Activated CD4-positive, CD25-positive, alpha-beta regulatory T cell (primary cell): ENCODE measurements around the gene ST6GALNAC1.
"Not testable (repeated sequence)": the region's sequence is repeated elsewhere in the genome, so short reads cannot be mapped to it uniquely, and the experiment has no call there.

Experiments
- DNase-seq, 4 experiments: peaks; one replicate each; lab custom pipeline; 2025; lab: John Stamatoyannopoulos, UW

ST6GALNAC1 gene

DNA sequence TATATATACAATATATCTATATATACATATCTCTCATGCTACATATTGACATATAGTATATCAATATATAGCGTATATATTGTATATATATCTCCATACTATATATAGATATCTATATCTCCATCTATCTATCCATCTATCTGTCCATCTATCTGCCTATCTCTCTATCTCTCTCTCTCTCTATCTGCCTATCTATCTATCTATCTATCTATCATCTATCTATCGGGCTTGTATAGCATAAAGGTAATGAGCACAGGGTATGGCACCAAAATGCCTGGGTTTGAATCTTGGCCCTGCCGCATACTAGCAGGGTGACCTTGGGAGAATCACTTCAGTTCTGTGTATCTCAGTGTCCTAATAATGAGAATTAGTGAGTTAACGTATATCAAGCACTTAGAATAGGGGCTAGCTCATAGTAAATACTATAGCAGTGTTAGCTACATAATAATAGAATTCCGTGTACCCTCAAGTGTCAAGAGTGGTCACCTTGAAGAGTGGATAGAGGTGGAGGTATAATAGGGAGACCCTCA, 1.5 kb downstream of the ST6GALNAC1 start:
- no peak for DNase-seq

DNA sequence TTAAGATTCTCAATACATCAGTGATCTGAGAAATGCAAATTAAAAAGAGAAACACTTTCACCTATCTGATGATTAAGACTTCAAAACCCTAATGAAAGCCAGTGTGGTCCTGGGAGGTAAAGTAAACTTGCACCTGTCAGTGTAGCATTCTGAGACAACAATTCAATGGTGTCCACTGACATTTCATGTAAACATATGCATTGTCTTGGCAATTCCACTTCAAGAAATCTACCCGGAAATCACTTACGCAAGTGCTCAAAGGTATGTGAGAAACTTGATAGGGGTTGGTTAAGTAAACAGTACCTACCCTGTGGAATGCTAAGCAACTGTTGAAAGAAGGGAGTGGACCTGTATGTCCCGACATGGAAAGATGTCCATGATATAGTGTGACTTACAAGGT, 2.1 kb downstream of the ST6GALNAC1 start:
- no peak for DNase-seq

DNA sequence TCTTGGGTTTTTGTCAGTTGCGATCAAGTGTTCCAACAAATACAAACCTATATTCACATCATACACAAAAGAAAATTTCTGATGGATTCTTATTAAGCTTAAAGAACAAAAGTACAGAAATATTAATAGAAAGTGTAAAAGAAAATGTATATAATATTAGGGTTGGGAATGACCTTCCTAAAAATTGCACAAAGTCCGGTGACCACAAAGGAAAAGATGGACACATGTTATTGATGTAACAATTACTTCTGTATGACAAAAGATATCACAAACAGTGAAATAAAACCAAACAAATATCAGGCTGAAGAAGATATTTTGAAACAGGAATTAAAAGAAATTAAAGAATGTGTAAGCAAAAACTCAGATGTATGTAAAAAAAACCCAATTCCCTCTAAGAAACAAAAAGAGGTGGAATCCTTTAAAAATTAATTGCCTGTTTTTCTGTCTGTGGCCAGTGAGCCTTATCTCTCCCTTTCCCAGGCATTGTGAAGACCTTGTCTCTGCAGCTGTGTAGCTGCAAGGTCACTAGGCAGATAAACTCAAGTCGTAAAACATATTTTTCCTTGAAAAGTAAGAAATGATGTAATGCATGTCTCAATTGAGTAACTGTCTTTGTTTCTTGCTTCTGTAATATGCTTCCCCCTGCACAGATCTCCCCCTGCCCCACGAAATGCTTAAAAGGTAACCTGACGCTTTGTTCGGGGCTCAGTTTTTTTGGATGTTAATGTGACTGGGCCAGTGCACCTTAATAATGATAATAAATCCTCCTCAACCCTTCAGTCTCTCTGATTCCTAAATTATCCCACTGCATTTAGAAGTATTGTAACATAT, 2.8 kb downstream of the ST6GALNAC1 start:
- no peak for DNase-seq

DNA sequence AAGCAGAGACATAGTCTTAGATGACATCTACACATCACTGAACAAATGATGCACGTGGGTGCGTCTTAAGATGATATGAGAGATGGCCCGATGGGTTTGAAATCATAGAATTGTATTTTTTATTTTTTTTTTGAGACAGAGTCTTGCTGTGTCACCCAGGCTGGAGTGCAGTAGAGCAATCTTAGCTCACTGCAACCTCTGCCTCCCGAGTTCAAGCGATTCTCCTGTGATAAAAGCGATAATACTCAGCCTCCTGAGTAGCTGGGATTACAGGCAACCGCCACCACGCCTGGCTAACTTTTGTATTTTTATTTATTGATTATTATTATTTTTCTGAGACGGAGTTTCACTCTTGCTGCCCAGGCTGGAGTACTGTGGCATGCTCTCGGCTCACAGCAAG, 5.3 kb downstream of the ST6GALNAC1 start:
- no peak for DNase-seq

DNA sequence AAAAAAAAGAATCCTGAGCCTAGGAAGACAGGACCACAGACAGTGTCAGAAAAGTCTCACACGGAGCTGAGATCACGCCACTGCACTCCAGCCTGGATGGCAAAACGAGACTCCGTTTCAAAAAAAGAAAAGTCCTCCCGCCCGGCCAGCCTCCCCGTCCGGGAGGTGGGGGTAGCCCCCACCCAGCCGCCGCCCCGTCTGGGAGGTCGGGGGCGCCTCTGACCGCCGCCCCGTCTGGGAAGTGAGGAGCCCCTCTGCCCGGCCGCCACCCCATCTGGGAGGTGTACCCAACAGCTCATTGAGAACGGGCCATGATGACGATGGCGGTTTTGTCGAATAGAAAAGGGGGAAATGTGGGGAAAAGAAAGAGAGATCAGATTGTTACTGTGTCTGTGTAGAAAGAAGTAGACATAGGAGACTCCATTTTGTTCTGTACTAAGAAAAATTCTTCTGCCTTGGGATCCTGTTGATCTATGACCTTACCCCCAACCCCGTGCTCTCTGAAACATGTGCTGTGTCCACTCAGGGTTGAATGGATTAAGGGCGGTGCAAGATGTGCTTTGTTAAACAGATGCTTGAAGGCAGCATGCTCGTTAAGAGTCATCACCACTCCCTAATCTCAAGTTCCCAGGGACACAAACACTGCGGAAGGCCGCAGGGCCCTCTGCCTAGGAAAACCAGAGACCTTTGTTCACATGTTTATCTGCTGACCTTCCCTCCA, 6.9 kb downstream of the ST6GALNAC1 start:
- not testable (repeated sequence) for DNase-seq

DNA sequence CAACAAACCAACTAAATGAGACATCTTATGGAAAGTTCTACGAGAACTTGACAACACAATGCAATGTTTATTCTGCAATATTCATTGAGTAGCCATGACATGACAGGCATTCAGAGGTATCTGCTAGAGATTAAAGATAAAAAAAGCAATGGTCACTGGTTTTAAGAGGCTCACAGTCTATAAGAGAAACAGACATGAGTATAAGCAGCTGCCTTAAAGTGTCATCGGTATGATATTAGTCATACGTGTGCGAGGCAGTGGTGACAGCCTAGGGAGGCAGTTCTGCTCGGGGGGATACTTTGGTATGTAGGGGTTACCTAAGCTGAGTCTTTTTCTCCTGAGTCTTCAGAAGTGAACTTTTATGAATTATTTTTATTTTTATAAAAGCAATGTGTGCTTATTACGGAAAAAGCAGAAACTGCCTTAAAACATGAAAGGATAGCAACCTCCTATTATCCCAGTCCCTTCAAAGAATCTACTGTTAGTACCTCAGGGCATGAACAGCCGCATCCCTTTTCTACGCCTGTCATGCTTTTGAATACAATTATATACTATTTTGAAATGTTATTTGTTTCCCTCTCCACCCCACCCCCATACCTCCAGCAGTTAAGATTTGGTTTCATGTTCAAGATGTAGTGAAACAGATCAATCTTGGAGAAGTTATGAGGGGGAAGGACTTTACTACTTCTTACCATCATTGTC, 7.7 kb downstream of the ST6GALNAC1 start:
- DNase-seq, result no peak

DNA sequence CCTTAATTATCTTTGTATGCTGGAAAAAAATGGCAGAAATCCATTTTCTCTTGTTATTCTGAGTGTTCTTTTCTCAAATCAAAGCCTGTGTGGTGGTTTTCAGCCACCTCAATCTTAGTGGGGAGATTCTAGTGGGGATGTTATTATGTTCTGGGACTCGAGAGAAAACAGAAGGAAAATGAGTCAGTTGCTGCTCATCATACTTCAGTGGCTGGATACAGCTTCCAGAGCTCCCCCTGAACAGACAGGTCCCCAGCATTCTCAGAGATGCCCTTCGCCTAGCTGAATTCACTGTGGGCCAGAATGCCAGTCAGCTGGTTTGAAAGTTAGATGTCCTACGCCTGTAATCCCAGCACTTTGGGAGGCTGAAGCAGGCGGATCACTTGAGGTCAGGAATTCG, 8.5 kb downstream of the ST6GALNAC1 start:
- DNase-seq, result no peak

DNA sequence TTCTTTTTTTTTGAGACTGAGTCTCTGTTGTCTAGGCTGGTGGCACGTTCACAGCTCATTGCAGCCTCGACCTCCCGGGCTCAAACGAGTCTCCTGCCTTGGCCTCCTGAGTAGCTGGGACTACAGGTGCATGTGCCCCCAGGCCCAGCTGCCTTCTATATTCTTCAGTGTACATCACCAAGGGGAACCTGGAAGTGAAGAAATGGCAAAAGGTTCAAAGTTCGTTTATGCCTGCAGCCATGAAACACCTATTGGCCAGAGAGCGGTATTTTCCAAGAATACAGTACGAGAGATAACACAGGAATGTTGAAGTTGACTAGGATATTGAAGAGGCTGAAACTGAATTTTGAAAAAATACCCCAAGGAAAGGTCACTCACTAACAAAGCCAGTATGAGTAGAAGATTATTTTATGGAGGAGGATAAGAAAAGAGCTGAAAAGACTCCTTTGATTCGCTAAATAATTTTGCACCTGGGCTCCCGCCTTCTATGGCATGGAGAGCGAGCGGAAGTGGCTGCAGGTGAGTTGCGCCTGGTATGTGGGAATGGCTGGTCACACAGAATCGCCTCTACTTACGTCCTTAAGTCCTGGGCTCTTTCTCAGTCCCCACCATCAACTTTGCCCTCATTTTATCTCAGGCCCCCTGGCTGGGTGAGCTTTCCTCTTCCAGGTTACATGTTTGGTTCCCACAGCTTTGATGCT, 9.8 kb downstream of the ST6GALNAC1 start:
- no peak for DNase-seq

DNA sequence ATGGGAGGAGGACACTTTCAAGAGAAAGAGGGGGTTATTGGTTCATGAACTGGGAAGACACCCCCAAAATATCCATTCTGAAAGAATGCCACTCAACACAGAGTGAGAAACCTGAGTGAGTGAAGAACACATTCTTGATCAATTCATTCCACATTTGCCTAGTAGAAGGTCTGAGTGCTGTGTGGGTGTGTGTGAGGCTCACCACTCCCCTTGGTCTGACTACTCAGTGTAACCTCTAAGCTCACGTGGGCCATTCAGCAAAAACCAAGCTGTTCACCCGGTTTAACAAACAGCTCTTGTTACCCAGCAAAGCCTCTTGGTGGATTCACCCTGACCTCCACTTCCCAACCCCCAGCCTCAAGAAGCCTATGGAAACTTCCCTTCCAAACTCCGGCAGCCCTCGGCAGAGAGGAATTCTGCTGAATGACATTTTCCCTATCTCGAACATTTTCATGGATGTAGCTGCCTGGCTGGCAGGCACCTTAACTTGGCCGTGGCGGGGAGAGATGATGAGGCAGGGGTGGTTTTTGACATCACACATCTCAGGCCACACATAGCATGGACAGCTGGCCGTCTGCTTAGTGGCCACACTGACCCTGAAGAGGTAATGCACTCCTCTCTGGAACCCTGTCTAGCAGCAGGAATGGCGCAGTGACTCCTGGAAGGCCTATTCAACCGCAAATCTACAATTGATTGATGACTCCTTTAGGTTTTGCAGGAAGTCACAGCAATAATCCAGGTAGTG, 11.6 kb downstream of the ST6GALNAC1 start:
- DNase-seq, result no peak

DNA sequence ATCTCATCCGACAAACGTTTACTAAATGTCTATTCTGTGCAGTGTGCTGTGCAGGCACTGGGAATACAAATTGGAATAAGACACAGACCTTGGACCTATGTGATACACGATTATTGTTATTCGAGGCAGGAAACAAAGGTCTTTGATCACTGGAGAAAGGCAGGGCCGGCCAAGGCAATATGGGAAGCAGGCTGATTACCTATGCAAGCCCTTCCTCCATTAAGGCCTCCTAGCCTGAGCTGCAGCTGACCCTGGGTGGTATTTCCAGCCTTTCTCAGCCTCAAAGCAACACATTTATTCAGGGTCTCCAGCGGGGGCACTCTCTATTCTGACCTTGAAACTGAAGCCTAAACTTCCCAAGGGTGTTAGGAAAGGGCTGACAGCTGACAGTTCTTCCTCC, 13.4 kb downstream of the ST6GALNAC1 start:
- DNase-seq, result no peak

DNA sequence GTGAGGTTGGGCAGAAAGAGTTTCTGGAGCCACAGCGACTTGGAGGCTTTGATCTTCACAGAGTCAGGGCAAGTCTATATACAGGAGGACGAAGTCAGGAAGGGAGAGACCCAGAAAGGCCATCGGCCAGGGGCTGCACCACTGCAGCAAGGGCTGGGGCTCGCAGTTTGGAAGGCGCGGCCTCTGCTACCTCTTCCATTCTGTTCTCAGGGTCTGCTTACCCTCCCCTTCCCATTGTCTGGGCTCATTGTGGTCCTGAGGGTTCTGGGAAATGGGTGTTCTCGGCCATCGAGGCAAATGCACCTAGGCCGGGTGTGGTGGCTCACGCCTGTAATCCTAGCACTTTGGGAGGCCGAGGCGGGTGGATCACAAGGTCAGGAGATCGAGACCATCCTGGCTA, 16.0 kb downstream of the ST6GALNAC1 start:
- no peak for DNase-seq

DNA sequence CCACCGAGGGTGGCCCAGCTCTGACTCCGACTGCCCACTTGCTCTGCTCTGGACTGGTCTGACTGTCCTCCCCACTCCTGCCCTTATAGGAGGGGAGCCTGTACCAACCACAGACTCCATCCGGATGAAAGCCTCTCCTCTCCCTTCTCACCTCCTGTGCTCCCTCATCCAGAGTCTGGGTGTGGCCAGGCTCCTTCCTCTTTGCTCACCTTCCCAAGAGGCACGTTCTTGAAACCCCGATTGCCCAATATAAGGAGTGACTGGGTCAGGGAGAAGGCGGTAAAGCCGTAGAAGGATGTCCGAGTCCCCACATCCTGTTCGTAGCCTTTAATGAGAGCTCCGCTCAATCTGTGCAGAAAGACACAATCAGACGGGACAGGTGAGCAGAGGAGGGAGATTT, 17.1 kb downstream of the ST6GALNAC1 start:
- DNase-seq, result no peak

DNA sequence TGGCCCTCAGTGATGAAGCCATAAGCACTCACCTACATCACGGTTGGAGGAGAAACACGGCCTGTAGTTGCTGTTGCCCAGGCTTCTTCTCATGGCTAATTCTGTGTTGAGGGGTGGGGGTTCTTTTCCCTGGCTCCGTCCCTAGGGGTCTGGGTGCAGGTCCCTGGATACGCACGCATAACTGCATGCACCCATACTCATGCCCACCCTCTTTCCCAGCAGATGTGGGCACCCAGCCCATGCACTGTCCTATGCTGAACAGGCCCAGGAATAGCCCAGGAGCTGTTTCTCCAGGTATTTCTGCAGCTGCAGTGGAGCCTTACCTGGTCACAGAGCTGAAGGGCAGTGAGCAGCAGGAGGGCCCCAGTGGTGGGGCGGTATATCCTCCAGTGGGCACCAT, 18.1 kb downstream of the ST6GALNAC1 start:
- no peak for DNase-seq

DNA sequence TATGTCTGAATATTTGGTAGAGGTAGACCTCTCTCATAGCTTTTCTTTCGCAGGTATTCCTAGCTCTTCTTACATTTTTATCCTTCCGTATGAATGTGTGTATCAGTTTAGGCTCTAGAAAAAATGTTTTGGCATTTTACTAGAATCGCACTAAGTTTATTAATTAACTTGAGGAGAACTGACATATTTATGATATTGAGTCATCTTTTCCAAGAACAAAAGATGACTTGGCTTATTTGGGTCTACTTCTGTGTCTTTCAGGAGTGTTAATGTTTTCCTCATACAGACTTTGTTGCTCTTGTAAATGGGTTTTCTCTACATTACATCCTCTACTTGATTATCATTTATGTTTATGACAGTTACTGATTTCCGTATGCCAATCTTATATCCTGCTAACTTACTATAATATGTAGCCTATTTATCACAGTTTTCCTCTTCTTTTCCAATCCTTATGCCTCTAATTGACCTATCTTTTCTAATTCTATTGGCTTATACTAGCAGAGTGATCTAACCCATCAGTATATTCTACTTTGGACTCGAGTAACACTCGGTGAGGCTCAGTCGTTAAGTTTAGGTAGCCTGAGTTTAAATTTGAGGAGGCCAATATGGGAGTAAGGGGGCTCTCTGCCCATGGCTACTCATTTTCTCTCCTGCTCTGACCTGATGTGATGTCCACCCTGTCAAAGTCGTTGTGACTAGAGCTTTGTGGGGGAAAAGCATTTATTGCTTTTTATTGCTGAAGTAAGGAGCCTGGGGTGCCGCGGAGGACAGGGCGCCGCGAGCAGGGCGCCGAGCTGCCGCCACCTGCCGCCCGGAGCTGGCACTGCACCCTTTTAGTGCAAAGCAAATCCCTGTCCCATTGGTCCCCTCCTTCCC, 20.0 kb downstream of the ST6GALNAC1 start:
- peak; percentile 42 to 62 (median 49) for DNase-seq

DNA sequence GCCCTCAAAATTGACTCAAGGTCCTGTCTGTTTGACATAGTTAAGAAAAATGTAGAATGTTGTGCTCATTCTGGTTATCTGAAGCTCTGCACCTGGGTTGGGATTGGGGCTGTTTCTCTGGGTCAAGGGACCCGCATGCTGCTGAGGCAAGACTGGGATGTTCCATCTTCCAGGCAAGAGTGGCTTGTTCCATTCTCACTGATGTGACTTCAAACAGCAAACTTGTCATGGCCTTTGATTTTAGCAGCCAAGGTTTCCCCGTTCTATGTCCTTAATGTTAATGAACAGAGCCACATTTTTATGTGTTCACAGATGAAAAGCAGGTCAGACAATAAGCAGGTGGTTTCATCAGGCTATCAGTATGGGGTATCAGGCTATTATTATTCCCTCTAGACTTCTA, 25.7 kb downstream of the ST6GALNAC1 start:
- no peak for DNase-seq

DNA sequence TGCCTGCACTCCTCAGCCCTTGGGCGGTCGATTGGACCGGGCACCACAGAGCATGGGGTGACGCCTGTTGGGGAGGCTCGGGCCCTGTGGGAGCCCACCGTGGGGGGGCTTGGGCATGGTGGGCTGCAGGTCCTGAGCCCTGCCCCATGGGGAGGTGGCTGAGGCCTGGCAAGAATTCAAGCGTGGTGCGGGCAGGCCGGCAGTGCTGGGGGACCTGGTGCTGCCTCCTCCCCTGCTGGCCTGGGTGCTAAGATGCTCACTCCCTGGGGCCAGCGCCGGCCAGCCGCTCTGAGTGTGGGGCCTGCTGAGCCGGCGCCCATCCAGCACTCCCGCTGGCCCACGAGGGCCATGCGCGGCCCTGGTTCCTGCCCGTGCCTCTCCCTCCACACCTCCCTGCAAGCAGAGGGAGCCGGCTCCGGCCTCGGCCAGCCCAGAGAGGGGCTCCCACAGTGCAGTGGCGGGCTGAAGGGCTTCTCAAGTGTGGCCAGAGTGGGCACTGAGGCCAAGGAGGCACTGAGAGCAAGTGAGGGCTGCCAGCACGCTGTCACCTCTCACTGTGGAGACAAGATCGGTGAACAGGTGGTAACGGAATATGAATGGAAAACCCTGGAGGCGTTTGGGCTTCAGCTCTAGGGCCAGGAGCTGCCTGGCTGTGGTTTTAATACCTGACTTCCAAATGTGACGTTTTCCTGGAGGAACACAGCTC, 28.5 kb downstream of the ST6GALNAC1 start:
- DNase-seq, result no peak

DNA sequence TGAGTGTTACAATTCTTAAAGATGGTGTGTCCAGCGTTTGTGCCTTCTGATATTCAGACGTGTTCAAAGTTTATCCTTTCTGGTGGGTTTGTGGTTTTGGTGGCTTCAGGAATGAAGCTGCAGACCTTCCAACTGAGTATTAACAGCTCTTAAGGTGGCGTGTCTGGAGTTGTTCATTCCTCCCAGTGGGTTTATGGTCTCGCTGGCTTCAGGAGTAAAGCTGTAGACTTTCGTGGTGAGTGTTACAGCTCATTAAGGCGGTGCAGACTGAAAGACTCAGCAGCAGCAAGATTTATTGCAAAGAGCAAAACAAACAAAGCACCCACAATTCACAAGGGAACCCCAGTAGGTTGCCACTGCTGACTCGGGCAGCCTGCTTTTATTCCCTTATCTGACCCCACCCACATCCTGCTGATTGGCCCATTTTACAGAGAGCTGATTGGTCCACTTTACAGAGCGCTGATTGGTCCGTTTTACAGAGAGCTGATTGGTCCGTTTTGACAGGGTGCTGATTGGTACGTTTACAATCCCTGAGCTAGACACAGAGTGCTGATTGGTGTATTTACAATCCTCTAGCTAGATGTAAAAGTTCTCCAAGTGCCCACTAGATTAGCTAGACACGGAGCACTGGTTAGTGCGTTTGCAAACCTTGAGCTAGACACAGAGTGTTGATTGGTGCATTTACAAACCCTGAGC, 29.3 kb downstream of the ST6GALNAC1 start:
- DNase-seq, result not testable (repeated sequence)

DNA sequence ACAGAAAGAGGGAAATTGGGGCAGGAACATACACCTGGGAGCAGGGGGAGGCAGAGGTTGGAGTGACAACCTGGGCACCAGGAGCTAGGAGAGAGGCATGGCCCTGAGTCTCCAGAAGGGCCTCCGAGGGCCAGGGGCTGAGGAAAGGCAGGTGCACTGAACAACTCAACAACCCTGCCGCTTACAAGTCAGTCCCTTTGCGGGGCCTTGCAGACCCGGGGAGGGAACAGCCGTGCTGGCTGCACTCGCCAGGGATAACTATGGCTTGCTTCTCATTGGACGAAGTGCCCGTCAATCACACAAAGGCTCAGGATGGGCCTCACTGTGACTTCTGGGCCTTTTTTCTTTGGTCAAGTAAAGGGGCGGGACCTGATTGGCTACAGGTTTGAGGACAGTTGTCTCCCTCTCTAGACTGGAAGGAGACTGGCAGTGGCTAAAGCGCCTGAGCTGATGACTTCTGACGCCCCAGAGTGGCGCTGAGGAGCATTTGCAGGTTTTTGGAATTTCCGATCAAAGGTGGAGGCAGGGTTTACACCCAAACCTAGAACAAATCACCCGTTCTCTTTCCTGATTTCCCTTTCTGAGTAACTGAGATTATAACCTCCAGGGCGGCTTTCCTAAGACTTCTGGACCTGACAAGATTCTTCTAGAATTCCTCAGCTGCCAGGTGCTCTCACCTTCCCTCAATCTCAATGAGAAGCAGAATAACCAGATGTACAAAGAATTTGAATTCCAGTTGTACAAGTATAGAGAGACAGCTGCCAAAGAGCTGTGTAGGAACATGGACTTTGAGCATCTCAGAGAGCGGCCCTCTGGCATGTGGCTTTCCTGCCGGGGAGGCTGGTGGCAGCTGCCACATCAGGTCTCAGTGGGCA, 30.3 kb downstream of the ST6GALNAC1 start:
- no peak for DNase-seq
